Subcutaneous preadipocyte (primary cell): ENCODE results near the gene PRORP. TPM values are rescaled to one million over a fixed set of nuclear protein-coding genes. Genes with fewer than 3 reads are reported as not detected.

Source experiments
- total RNA-seq: library from RNA; depleted of rRNA; stranded (reverse); fragments of >200 nt; gene quantifications from 2 replicates; pipeline ENCODE4 v1.2.3, GENCODE V29; 2012

Gene PRORP
- 27.9 and 31.1 TPM in 2 replicates for total RNA-seq

GRCh38 chr14:35121887-35122695, at the start of gene PRORP, which contains the start of gene PPP2R3C:
Gene PRORP (plus strand): TSS chr14:35122552. CDS start chr14:35123246, 694 bp downstream.
Gene PPP2R3C (minus strand): TSS chr14:35121990. CDS start chr14:35121959, 31 bp downstream.

Other genes starting within 250 kb of the PRORP start
- 23.1 and 44.4 TPM in 2 replicates for gene BAZ1A, start 247.2 kb upstream of the PRORP start, total RNA-seq
- 56.6 and 65.3 TPM in 2 replicates for gene SRP54, start 139.6 kb upstream of the PRORP start, total RNA-seq
- 25.0 and 25.4 TPM in 2 replicates for gene FAM177A1, start 76.3 kb upstream of the PRORP start, total RNA-seq
- gene PPP2R3C, start 562 bp upstream of the PRORP start, total RNA-seq: 36.4 and 38.2 TPM in 2 replicates
- gene PSMA6, start 169.8 kb downstream of the PRORP start, total RNA-seq: 169 and 200 TPM in 2 replicates